ENCODE data around the gene NODAL.

The NODAL gene

DNA sequence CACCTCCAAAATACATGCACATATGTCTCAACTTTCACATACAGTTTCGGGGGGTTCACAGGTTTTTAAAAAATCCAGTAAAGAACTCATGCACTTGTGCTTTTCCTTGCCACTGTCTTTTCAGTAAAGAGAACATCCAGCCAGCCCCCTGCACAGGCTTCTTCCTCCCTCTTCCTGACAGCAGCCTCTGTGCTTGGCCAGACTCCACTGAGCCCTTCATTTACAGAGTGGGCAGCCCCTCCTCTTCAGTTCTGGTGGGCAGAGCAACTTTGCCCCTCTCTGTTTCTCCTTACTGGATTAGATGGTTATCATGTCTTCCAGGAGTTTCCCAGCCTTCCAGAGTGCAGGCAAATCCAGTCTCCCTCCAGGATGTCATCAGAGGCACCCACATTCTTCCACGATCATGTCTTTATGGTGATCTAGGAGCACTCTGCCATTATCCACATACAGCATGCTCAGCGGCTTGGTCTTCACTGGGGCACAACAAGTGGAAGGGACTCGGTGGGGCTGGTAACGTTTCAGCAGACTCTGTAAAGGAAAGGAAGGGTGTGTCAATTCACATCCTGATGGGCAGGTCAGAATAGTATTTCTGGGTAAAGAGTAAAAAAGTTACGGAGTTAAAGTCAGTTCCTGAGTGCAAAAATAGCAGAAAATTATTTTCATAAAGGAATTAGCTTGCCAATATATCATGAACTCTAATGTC, 8.8 kb downstream of the NODAL start:
- no peak for DNase-seq

DNA sequence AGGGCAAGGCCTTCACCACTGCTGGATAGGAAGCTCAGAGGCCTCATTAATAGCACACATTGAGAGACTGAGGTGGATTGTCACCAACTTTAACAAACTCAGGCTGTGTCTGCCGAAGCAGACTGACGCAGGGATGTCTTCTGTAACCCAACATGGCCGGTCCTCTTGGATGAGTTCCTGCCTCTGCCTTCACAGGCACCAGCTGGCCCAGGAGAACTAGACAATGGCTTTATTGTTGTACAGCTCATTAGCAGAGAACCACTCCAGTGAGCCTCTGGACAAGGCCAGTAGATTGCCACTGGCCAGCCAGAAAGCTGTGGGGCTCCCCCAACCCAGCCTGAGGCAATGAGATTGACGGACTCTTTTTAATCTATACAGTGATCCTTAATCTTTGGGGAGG, 9.4 kb downstream of the NODAL start:
- no peak for DNase-seq

GRCh38 chr10:70430493-70431445, 10.7 kb downstream of the NODAL start:
- DNase-seq = no peak

- DNase-seq = no peak
These were observed 14.7 kb downstream of the NODAL start for GRCh38 chr10:70426823-70427222.

DNA sequence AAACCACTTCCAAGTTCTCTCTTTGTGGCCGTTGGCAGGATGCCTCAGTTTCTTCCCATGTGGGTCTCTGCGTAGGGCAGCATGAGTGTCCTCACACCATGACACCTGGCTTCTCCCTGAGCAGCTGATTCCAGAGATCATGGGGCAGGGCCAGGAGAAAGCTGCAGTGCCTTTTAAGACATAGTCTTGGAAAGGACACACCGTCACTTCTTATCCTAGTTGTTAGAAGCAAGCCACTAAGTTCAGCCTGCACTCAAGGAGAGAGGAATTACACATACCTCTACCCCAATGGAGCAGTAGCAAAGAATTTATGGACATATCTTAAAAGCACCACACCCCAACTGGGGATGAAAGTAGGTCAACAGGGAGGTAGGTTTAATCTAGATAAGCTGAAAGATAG, 16.4 kb downstream of the NODAL start:
- DNase-seq = no peak

GRCh38 chr10:70424320-70424719, 17.2 kb downstream of the NODAL start:
- DNase-seq = no peak

- no peak for DNase-seq
These were observed 22.8 kb downstream of the NODAL start for GRCh38 chr10:70418713-70419112.

- DNase-seq = no peak
These were observed 23.3 kb downstream of the NODAL start for GRCh38 chr10:70418229-70418628.

- no peak for DNase-seq
These were observed 23.9 kb downstream of the NODAL start for GRCh38 chr10:70417568-70417967.

DNA sequence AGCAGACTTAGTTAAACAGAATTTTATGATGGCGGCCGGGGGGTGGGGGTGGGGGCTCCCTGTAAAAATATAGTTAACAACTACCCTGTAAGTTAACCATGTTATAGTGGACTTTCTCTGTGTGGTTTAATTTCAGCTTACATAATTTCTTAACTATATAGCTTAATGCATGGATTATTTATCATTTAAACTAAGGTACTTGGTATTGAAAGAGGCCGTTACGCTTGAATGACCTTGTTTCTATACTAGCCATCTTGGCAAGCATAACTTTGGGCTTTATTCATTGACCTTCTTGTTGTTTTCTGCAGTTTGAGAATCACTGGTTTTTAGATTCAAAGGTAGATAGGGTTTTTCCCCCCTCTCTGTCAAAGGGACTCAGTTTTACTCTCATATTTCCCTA, 29.1 kb downstream of the NODAL start:
- DNase-seq = no peak

DNA sequence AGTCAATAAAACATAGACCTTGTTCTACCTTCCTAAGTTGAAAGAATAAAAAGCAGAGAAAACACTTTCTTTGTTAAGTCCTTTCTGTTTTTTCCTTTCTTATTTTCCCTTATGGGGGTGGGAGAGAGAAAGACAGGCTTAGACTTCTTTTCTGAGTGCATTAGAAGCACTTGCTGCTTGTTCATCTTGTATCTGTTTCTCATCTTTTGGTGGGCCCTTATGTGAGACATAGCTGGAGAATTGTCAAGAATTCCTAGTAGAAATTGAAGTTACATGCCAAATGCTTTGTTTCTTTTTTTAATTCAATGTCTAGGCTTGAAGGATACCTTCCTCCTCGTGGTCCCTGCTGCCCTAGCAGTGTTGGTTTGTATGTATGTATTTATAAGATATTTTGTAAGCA, 30.9 kb downstream of the NODAL start:
- DNase-seq = no peak

DNA sequence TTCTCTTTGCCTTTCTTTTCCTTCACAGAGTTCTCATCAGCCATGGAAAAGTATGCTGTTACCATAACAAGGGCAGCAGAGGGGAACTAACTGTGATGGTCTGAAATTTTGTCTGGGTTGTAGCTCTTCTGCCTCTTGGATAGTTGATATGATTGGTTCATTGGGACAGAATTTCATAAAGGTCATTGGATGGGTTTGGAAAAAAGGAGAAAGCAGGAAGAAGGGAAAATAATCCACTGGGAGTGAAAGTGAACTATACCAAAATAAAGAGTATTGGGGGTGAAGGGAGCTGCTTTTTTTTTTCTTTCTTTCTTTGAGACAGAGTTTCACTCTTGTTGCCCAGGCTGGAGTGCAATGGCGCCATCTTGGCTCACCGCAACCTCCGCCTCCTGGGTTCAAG, 31.7 kb downstream of the NODAL start:
- DNase-seq = no peak

- no peak for DNase-seq
These were observed 36.2 kb downstream of the NODAL start for GRCh38 chr10:70405037-70405824.

DNA sequence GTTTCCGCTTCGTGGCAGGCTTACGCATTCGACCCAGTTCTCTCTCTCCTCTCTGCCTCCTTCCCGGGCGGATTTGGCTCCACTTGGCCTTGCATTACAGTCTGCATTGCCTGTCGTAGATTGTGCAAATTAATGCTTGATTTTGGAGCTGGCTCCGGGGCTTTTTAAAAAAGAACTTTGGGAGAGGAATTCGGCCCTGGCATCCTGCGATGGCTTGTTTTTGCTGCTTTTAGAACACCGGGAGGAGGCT, 36.8 kb downstream of the NODAL start:
- DNase-seq = no peak

GRCh38 chr10:70404036-70404786, 37.3 kb downstream of the NODAL start, which contains the start of gene EIF4EBP2:
Gene EIF4EBP2, plus strand, starts transcription at chr10:70404145. Its CDS starts 257 bp downstream, at chr10:70404402.
- DNase-seq = peak; percentile 98

DNA sequence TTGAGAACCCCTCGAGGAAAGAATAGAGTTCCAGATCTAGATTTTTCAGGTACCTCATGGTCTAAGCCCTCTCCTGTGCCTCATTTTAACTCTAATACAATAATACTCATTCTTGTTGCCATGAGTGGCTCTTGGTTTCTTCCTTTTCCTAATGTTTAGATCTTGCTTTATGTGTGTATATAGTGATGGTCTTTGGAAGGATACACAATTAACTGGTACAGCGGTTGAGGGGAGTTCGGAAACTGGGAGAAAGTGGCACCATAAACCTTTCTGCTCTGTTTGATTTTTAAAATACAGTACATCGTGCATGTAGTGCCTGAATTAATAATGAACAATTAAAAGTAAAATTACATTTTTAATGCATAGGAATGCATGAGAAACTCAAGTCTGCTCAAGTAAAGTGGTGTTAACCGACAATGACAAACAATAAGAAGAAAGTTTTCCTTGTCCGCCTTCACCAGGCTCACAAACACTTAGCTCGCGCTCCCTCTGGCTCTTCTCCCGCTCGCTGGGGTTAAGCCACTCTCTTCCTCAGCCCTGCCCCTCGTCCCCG, 37.9 kb downstream of the NODAL start:
- no peak for DNase-seq

GRCh38 chr10:70399177-70399576, 42.3 kb downstream of the NODAL start:
- no peak for DNase-seq

GRCh38 chr10:70396140-70396539, 45.3 kb downstream of the NODAL start:
- no peak for DNase-seq

DNA sequence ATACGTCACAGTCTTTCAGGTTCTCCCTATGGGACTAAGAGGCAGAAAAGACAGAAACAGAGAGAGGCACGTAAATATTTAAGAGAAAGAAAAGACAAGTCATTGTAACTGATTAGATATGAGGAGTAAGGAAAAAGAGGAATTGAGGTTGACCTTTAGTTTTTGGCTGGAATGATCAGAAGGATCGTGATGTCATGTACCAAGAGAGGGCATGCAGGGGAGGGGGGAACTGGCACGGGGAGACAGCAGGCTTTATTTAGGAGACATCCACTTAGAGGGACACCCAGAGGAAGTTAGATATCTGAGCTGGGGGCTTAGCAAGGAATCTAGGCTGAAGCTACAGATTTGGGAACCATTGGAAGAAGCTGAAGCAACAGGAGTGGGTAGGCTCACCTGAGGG, 49.8 kb downstream of the NODAL start:
- DNase-seq = no peak
